H9 (cell line): ENCODE data around the gene SORBS1. TPM values are rescaled to one million over a fixed set of nuclear protein-coding genes. Genes with fewer than 3 reads are reported as not detected.

Experiments used
- DNase-seq: peaks from one replicate; pipeline ENCODE4 v3.0.0-alpha.2; 2017
- H2AFZ ChIP-seq: one replicate; pipeline ENCODE4 v1.6.1; 2013; ENCODE audit warnings: mild to moderate bottlenecking, low read length, control low read depth, moderate library complexity
- H2AK5ac ChIP-seq: 2 replicates; pipeline ENCODE4 v1.6.1; 2013; ENCODE audit warnings: low read length, control low read depth, mixed read lengths; ENCODE audit not compliant: insufficient read length
- H2BK120ac ChIP-seq: one replicate; pipeline ENCODE4 v1.6.1; 2013; ENCODE audit warnings: low read depth, mild to moderate bottlenecking, low read length, control low read depth, inconsistent platforms; ENCODE audit not compliant: poor library complexity, severe bottlenecking
- H2BK12ac ChIP-seq: 2 replicates; pipeline ENCODE4 v1.6.1; 2013; ENCODE audit warnings: low read length, control low read depth, mixed read lengths, low read depth; ENCODE audit not compliant: insufficient read length
- H2BK15ac ChIP-seq: 2 replicates; pipeline ENCODE4 v1.6.1; 2013; ENCODE audit warnings: low read depth, low read length, control low read depth
- H2BK20ac ChIP-seq: one replicate; pipeline ENCODE4 v1.6.1; 2013; ENCODE audit warnings: low read depth, mild to moderate bottlenecking, low read length, control low read depth, inconsistent platforms; ENCODE audit not compliant: poor library complexity, severe bottlenecking
- H2BK5ac ChIP-seq: 2 replicates; pipeline ENCODE4 v1.6.1; 2013; ENCODE audit warnings: low read length, control low read depth, mixed read lengths; ENCODE audit not compliant: insufficient read length
- H3K14ac ChIP-seq: 2 replicates; pipeline ENCODE4 v1.6.1; 2013; ENCODE audit warnings: low read length, control low read depth; ENCODE audit not compliant: insufficient read depth
- H3K18ac ChIP-seq: 2 replicates; pipeline ENCODE4 v1.6.1; 2013; ENCODE audit warnings: low read depth, mild to moderate bottlenecking, mixed read lengths, low read length, control low read depth; ENCODE audit not compliant: insufficient read length
- H3K23ac ChIP-seq: 2 replicates; pipeline ENCODE4 v1.6.1; 2013; ENCODE audit warnings: low read length, control low read depth, mixed read lengths, low read depth; ENCODE audit not compliant: insufficient read length
- H3K23me2 ChIP-seq: 2 replicates; pipeline ENCODE4 v1.6.1; 2013; ENCODE audit warnings: low read depth, mild to moderate bottlenecking, mixed read lengths, low read length, control low read depth; ENCODE audit not compliant: insufficient read length, poor library complexity, severe bottlenecking
- H3K27ac ChIP-seq: 2 replicates; pipeline ENCODE4 v1.5.1; 2013; ENCODE audit warnings: low read length, control low read depth, mixed read lengths, low read depth; ENCODE audit not compliant: insufficient read length
- H3K27me3 ChIP-seq: 2 replicates; pipeline ENCODE4 v1.6.1; 2013; ENCODE audit warnings: low read length, control low read depth, inconsistent platforms; ENCODE audit not compliant: insufficient read depth
- H3K4ac ChIP-seq: 2 replicates; pipeline ENCODE4 v1.6.1; 2013; ENCODE audit warnings: low read depth, mild to moderate bottlenecking, control low read depth, inconsistent platforms, low read length, moderate library complexity
- H3K4me1 ChIP-seq: 2 replicates; pipeline ENCODE4 v1.6.1; 2013; ENCODE audit warnings: low read length, control low read depth, inconsistent platforms; ENCODE audit not compliant: insufficient read depth
- H3K4me2 ChIP-seq: 2 replicates; pipeline ENCODE4 v1.6.1; 2013; ENCODE audit warnings: low read length, control low read depth, mixed read lengths; ENCODE audit not compliant: insufficient read length, insufficient read depth
- H3K56ac ChIP-seq: 2 replicates; pipeline ENCODE4 v1.6.1; 2013; ENCODE audit warnings: low read depth, mild to moderate bottlenecking, mixed read lengths, low read length, control low read depth; ENCODE audit not compliant: insufficient read length
- H3K79me1 ChIP-seq: 2 replicates; pipeline ENCODE4 v1.6.1; 2013; ENCODE audit warnings: low read depth, mild to moderate bottlenecking, moderate library complexity, low read length, control low read depth, inconsistent platforms; ENCODE audit not compliant: insufficient read depth, poor library complexity, severe bottlenecking
- H3K79me2 ChIP-seq: 2 replicates; pipeline ENCODE4 v1.6.1; 2013; ENCODE audit warnings: low read length, control low read depth, inconsistent platforms; ENCODE audit not compliant: insufficient read depth
- H3K9ac ChIP-seq: 2 replicates; pipeline ENCODE4 v1.6.1; 2013; ENCODE audit warnings: low read length, control low read depth, mixed read lengths; ENCODE audit not compliant: insufficient read length; ENCODE audit errors: extremely low read depth
- H3K9me3 ChIP-seq: one replicate; pipeline ENCODE4 v1.6.1; 2013; ENCODE audit warnings: low read depth, low read length, inconsistent platforms; ENCODE audit not compliant: control insufficient read depth
- H3T11ph ChIP-seq: one replicate; pipeline ENCODE4 v1.6.1; 2013; ENCODE audit warnings: mild to moderate bottlenecking, low read length, control low read depth, inconsistent platforms
- H4K20me1 ChIP-seq: one replicate; pipeline ENCODE4 v1.6.1; 2013; ENCODE audit not compliant: control insufficient read depth, insufficient read length, insufficient read depth
- H4K5ac ChIP-seq: 2 replicates; pipeline ENCODE4 v1.6.1; 2013; ENCODE audit warnings: low read depth, mild to moderate bottlenecking, mixed read lengths, low read length, control low read depth; ENCODE audit not compliant: insufficient read length
- H4K8ac ChIP-seq: replicated peaks from 2 replicates; pipeline ENCODE4 v1.6.1; 2013; ENCODE audit warnings: low read length, control low read depth, mixed read lengths, low read depth; ENCODE audit not compliant: insufficient read length
- H4K91ac ChIP-seq: 2 replicates; pipeline ENCODE4 v1.6.1; 2013; ENCODE audit warnings: low read depth, mild to moderate bottlenecking, moderate library complexity, mixed read lengths, low read length, control low read depth; ENCODE audit not compliant: insufficient read length
- H3K27ac Mint-ChIP-seq, 3 experiments: 2 replicates in 2 of 3; 3 replicates in 1 of 3; pipeline ENCODE4 v1.8.0; 2020 to 2021; ENCODE audit warnings: mixed read lengths in 3 of 3, mild to moderate bottlenecking in 1 of 3, moderate library complexity in 1 of 3
- H3K27me3 Mint-ChIP-seq: 2 replicates; pipeline ENCODE4 v1.8.0; 2021; ENCODE audit warnings: low read depth, mild to moderate bottlenecking, moderate library complexity, mixed read lengths
- H3K36me3 Mint-ChIP-seq, 3 experiments: 2 replicates in 2 of 3; 3 replicates in 1 of 3; pipeline ENCODE4 v1.8.0; 2020 to 2021; ENCODE audit warnings: low read depth in 3 of 3, mixed read lengths in 3 of 3; ENCODE audit not compliant: insufficient read depth in 1 of 3
- H3K4me1 Mint-ChIP-seq, 2 experiments: 2 replicates each; pipeline ENCODE4 v1.8.0; 2020; ENCODE audit warnings: mixed read lengths in 2 of 2
- H3K4me3 Mint-ChIP-seq, 2 experiments: 2 replicates in 1 of 2; 3 replicates in 1 of 2; pipeline ENCODE4 v1.8.0; 2020 to 2021; ENCODE audit warnings: mild to moderate bottlenecking in 2 of 2, mixed read lengths in 2 of 2, moderate library complexity in 1 of 2
- H3K9me3 Mint-ChIP-seq, 2 experiments: 2 replicates in 1 of 2; 3 replicates in 1 of 2; pipeline ENCODE4 v1.8.0; 2020; ENCODE audit warnings: mild to moderate bottlenecking in 2 of 2, mixed read lengths in 2 of 2, moderate library complexity in 1 of 2
- WGBS: extraction: QIAGEN DNeasy Blood & Tissue Kit; methylation state at CpG from one replicate; pipeline ENCODE4 v1.1.7; 2013; ENCODE audit warnings: missing lambda C conversion rate, low lambda C conversion rate, mixed read lengths; ENCODE audit not compliant: insufficient read length; ENCODE audit errors: extremely low coverage; 5-methylcytosine and 5-hydroxymethylcytosine counted together
- total RNA-seq: library from RNA; stranded (reverse); gene quantifications from 2 replicates; pipeline ENCODE4 v1.2.1, GENCODE V29; 2021
- TF ChIP-seq, protein P1 (sequence below): fragments of 200-600 bp; sonication (generic); conservative IDR thresholded peaks from 3 replicates; pipeline ENCODE4 v1.8.0; 2021; ENCODE audit warnings: antibody characterized with exemption, mild to moderate bottlenecking

The SORBS1 gene
- total RNA-seq, 1 experiment from 2014 or later, result 24.3 TPM

DNA sequence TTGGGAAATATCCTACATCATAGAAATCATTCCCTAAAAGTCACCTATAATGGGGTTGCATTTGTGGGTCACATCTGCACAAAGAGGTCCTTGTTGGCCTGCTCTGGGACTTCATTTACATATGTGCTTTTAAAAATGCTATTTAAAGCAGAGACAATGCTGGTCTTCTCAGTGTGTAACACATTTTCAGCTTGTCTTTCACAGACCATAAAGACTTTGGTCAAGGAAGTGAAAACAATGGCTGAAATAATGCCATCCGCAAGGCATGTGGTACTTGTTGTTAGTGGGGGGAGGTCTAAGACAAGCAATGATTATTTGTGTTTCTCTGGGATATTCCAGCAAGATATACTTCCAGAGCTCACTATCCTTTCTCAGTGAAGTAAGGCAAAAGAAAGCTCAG, 185.8 kb downstream of the SORBS1 start:
- H3K9ac ChIP-seq, result no peak overlapping the region
- peaks cover 6% of the 10 kb centered on the region for H3K4me1 ChIP-seq
- no peaks in the 10 kb centered on the region for H3K79me2 ChIP-seq
- TF ChIP-seq, protein P1, sequence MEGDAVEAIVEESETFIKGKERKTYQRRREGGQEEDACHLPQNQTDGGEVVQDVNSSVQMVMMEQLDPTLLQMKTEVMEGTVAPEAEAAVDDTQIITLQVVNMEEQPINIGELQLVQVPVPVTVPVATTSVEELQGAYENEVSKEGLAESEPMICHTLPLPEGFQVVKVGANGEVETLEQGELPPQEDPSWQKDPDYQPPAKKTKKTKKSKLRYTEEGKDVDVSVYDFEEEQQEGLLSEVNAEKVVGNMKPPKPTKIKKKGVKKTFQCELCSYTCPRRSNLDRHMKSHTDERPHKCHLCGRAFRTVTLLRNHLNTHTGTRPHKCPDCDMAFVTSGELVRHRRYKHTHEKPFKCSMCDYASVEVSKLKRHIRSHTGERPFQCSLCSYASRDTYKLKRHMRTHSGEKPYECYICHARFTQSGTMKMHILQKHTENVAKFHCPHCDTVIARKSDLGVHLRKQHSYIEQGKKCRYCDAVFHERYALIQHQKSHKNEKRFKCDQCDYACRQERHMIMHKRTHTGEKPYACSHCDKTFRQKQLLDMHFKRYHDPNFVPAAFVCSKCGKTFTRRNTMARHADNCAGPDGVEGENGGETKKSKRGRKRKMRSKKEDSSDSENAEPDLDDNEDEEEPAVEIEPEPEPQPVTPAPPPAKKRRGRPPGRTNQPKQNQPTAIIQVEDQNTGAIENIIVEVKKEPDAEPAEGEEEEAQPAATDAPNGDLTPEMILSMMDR, result no peak
- no peak overlapping the region for H3K4me2 ChIP-seq
- H3K27me3 Mint-ChIP-seq, result no peaks in the 10 kb centered on the region
- H2BK5ac ChIP-seq, result no peak overlapping the region
- H4K8ac ChIP-seq, result no peak overlapping the region
- DNase-seq, result no peak
- no peak overlapping the region for H3K23ac ChIP-seq
- no peak overlapping the region for H3K27ac Mint-ChIP-seq
- H2BK120ac ChIP-seq, result no peak overlapping the region
- H3K14ac ChIP-seq, result no peak overlapping the region
- H3T11ph ChIP-seq, result no peak overlapping the region
- H4K91ac ChIP-seq, result no peak overlapping the region
- no peaks in the 10 kb centered on the region for H4K20me1 ChIP-seq
- H3K36me3 Mint-ChIP-seq, result peaks cover 0 to 4% (median 2%) of the 10 kb centered on the region in 3 experiments; a peak in 3 of 7 replicates
- H3K9me3 Mint-ChIP-seq, result no peaks in the 10 kb centered on the region
- H3K79me1 ChIP-seq, result no peaks in the 10 kb centered on the region
- H3K4ac ChIP-seq, result no peak overlapping the region
- H3K4me3 Mint-ChIP-seq, result no peak overlapping the region
- H3K27ac ChIP-seq, result no peak overlapping the region
- peaks cover 20 to 21% of the 10 kb centered on the region in 2 experiments for H3K4me1 Mint-ChIP-seq
- no peak overlapping the region for H2AK5ac ChIP-seq
- no peak overlapping the region for H2BK20ac ChIP-seq
- H3K27me3 ChIP-seq, result no peaks in the 10 kb centered on the region
- no peak overlapping the region for H2AFZ ChIP-seq
- no peak overlapping the region for H2BK12ac ChIP-seq
- no peak overlapping the region for H2BK15ac ChIP-seq
- H3K56ac ChIP-seq, result no peak overlapping the region
- no peaks in the 10 kb centered on the region for H3K9me3 ChIP-seq
- no CpG with 5 or more reads among the region's 1 CpG for WGBS
- no peak overlapping the region for H3K18ac ChIP-seq
- no peaks in the 10 kb centered on the region for H3K23me2 ChIP-seq
- no peak overlapping the region for H4K5ac ChIP-seq
